ENCODE measurements around the gene TRIO.

DNA sequence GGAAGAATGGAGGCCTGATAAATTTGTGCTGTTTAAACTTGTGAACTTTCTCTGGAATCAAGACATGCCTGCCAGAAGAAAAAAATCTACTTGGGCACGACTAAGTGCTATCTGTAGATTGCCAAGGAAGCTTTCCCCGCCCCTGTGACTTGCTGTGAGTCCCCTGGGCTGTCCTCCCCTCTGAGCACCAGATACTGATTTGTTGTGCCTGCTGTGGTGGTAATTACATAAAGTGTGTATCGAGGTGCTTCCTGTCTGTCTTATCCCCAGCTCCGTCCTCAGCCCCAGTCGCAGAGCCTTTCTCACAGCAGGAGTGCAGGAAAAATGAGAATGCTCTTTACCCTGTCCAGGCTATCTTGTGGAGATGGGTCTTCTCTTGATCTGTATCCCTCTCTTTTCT, 53.9 kb downstream of the TRIO start:
- TF ChIP-seq, protein P1, sequence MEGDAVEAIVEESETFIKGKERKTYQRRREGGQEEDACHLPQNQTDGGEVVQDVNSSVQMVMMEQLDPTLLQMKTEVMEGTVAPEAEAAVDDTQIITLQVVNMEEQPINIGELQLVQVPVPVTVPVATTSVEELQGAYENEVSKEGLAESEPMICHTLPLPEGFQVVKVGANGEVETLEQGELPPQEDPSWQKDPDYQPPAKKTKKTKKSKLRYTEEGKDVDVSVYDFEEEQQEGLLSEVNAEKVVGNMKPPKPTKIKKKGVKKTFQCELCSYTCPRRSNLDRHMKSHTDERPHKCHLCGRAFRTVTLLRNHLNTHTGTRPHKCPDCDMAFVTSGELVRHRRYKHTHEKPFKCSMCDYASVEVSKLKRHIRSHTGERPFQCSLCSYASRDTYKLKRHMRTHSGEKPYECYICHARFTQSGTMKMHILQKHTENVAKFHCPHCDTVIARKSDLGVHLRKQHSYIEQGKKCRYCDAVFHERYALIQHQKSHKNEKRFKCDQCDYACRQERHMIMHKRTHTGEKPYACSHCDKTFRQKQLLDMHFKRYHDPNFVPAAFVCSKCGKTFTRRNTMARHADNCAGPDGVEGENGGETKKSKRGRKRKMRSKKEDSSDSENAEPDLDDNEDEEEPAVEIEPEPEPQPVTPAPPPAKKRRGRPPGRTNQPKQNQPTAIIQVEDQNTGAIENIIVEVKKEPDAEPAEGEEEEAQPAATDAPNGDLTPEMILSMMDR (IDR thresholded peaks at IDR 0.05), result no peak
- no peak for TF ChIP-seq POLR2A (IDR thresholded peaks at IDR 0.05)
